GM12892 (cell line): Measurements from ENCODE around the gene MYO3B.

Experiments
- POLR2A ChIP-seq: IDR thresholded peaks from 2 replicates; pipeline ENCODE4 v1.6.1; 2011; ENCODE audit warnings: low read depth, low read length, control low read depth
- TAF1 ChIP-seq: IDR thresholded peaks from 2 replicates; pipeline ENCODE4 v1.6.1; 2011; ENCODE audit warnings: low read depth, mild to moderate bottlenecking, control low read depth, low read length, borderline replicate concordance

- no peak for TF ChIP-seq TAF1
- no peak for TF ChIP-seq POLR2A
Measured at GRCh38 chr2:170236680-170237047, 58.7 kb downstream of the MYO3B start.
